Type B pancreatic cell (in vitro differentiated cells): ENCODE measurements around the gene LRRC7. TPM values are rescaled to one million over a fixed set of nuclear protein-coding genes. Genes with fewer than 3 reads are reported as not detected.

ENCODE experiments used
- DNase-seq: peaks from one replicate; pipeline ENCODE4 v3.0.0; 2021; ENCODE audit warnings: mixed read lengths; ENCODE audit not compliant: unreplicated experiment; ENCODE audit errors: extremely low spot score
- H3K27ac Mint-ChIP-seq: 2 replicates; pipeline ENCODE4 v1.8.0; 2021; ENCODE audit warnings: mild to moderate bottlenecking, mixed read lengths
- H3K27me3 Mint-ChIP-seq: 2 replicates; pipeline ENCODE4 v1.8.0; 2021; ENCODE audit warnings: mixed read lengths
- H3K36me3 Mint-ChIP-seq: 2 replicates; pipeline ENCODE4 v1.8.0; 2021; ENCODE audit warnings: mixed read lengths
- H3K4me1 Mint-ChIP-seq: one replicate; pipeline ENCODE4 v1.8.0; 2021; ENCODE audit warnings: mixed read lengths; ENCODE audit not compliant: unreplicated experiment
- H3K4me3 Mint-ChIP-seq: 2 replicates; pipeline ENCODE4 v1.8.0; 2021; ENCODE audit warnings: mild to moderate bottlenecking, mixed read lengths
- H3K9me3 Mint-ChIP-seq: 2 replicates; pipeline ENCODE4 v1.8.0; 2021; ENCODE audit warnings: mixed read lengths
- total RNA-seq: library from RNA; stranded (reverse); gene quantifications from 2 replicates; pipeline ENCODE4 v1.2.1, GENCODE V29; 2021; ENCODE audit warnings: low replicate concordance
- TF ChIP-seq, protein P1 (sequence below): fragments of 200-600 bp; sonication (generic); conservative IDR thresholded peaks from 2 replicates; pipeline ENCODE4 v1.5.0; 2021; ENCODE audit warnings: antibody characterized with exemption, mild to moderate bottlenecking

Gene LRRC7
- total RNA-seq, 1 donor from 2014 or later = 2.8 TPM

DNA sequence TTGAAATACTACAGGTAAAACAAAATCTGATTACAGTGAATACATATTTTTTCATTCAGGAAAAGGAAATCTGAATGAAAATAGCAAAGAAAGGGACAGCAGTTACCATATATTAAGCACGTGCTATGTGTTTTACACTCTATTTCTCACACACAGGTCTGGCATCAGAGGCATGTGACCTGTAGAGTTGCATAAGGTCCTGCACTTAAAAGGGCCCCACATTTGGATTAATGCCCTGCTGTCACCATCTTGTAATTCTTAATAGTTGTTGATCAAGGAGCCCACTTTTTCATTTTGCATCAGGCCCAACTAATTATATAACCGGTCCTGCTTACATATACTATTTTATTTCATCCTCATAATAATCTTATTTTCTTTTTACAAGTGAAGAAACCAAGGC, 511.8 kb downstream of the LRRC7 start:
- Mint-ChIP-seq H3K27ac (no peak overlapping the region), H3K4me1 (no peaks in the 10 kb centered on the region), H3K9me3 (no peaks in the 10 kb centered on the region), H3K27me3 (no peaks in the 10 kb centered on the region), H3K4me3 (no peak overlapping the region), H3K36me3 (no peaks in the 10 kb centered on the region)
- DNase-seq = no peak
- TF ChIP-seq, protein P1, sequence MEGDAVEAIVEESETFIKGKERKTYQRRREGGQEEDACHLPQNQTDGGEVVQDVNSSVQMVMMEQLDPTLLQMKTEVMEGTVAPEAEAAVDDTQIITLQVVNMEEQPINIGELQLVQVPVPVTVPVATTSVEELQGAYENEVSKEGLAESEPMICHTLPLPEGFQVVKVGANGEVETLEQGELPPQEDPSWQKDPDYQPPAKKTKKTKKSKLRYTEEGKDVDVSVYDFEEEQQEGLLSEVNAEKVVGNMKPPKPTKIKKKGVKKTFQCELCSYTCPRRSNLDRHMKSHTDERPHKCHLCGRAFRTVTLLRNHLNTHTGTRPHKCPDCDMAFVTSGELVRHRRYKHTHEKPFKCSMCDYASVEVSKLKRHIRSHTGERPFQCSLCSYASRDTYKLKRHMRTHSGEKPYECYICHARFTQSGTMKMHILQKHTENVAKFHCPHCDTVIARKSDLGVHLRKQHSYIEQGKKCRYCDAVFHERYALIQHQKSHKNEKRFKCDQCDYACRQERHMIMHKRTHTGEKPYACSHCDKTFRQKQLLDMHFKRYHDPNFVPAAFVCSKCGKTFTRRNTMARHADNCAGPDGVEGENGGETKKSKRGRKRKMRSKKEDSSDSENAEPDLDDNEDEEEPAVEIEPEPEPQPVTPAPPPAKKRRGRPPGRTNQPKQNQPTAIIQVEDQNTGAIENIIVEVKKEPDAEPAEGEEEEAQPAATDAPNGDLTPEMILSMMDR = no peak

DNA sequence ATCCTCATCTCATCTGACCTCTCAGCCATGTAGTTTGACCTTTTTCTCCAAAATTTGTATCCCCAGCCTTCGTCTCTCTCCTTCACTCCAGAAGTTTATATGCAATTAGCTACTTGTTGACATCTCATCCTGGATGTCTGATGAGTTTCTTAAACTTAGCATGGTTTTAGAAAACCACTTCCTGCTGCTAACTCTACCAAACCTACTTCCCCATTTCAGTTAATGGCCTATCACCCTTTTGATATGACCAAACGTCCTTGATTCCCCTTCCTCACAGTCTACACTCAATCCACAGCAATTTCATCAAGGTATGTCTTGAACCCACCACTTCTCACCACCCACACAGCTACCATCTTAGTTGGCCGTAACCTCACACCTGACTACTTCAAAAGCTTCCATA, 515.8 kb downstream of the LRRC7 start:
- no peak overlapping the region for H3K4me3 Mint-ChIP-seq
- TF ChIP-seq, protein P1 = no peak
- H3K4me1 Mint-ChIP-seq = no peaks in the 10 kb centered on the region
- no peak for DNase-seq
- H3K27me3 Mint-ChIP-seq = no peaks in the 10 kb centered on the region
- no peaks in the 10 kb centered on the region for H3K9me3 Mint-ChIP-seq
- no peak overlapping the region for H3K27ac Mint-ChIP-seq
- no peaks in the 10 kb centered on the region for H3K36me3 Mint-ChIP-seq

DNA sequence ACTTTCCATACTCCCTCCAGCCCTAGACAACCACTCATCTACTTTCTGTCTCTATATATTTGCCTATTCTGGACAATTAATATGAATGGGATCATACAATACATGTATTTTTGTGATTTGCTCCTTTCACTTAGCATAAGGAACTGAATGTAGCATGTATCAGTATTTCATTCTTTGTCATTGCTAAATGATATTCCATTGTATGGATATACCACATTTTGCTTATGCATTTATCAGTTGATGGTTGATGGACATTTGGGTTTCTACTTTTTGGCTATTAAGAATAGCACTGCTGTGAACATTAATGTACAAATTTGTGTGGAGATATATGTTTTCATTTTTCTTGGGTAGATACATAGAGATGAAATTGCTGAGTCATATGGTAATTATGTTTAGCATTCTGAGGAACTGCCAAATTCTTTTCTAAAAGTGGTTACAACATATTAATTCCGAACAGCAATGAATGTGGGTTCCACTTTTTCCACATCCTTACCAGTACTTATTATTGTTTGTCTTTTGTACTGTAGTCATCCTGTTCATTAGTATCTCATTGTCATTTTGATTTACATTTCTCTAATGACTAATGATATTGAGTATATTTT, 516.7 kb downstream of the LRRC7 start:
- DNase-seq = no peak
- Mint-ChIP-seq H3K9me3 (no peaks in the 10 kb centered on the region), H3K27ac (no peak overlapping the region), H3K4me3 (no peak overlapping the region), H3K4me1 (no peaks in the 10 kb centered on the region), H3K27me3 (no peaks in the 10 kb centered on the region), H3K36me3 (no peaks in the 10 kb centered on the region)
- TF ChIP-seq, protein P1 = no peak

DNA sequence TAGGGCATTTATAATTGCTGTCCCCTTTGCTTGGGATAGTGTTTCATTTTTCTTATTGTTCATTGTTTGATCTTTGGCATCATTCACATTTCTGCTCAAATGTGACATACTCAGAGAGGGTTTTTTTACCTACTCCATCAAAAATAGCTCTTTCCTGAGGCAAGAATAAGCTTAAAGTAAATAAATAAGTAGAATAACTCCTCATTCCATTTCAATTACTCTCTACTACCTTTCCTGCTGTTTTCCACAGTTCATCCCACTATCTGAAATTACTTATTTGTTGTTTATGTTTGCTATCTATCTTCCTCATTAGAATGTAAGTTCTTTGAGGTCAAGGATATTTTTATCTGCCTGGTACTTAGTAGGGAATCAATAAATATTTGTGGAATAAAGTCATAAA, 517.8 kb downstream of the LRRC7 start:
- H3K27me3 Mint-ChIP-seq = no peaks in the 10 kb centered on the region
- H3K4me3 Mint-ChIP-seq = no peak overlapping the region
- no peaks in the 10 kb centered on the region for H3K9me3 Mint-ChIP-seq
- H3K36me3 Mint-ChIP-seq = no peaks in the 10 kb centered on the region
- DNase-seq = no peak
- H3K27ac Mint-ChIP-seq = no peak overlapping the region
- TF ChIP-seq, protein P1 = no peak
- H3K4me1 Mint-ChIP-seq = no peaks in the 10 kb centered on the region

DNA sequence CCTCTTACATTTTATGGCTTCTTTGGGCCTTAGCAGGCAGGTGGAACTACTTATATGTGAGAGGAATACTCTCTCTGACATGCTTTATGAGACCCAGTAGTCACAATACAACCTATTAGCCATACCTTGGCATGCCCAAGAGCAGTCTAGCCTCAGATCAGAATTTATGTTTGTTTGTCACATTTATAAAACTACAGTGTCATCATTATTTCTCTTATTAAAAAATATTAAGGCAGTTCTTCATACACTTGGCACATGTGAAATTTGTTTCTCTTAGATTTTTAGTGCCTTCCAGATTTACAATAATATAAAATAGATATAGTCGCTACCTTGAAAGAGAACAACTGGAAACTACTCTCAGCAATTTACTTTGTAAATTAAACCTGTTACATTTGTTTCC, 519.2 kb downstream of the LRRC7 start:
- TF ChIP-seq, protein P1 = no peak
- no peak overlapping the region for H3K27ac Mint-ChIP-seq
- no peaks in the 10 kb centered on the region for H3K27me3 Mint-ChIP-seq
- no peaks in the 10 kb centered on the region for H3K9me3 Mint-ChIP-seq
- no peak for DNase-seq
- no peaks in the 10 kb centered on the region for H3K36me3 Mint-ChIP-seq
- no peaks in the 10 kb centered on the region for H3K4me1 Mint-ChIP-seq
- H3K4me3 Mint-ChIP-seq = no peak overlapping the region

DNA sequence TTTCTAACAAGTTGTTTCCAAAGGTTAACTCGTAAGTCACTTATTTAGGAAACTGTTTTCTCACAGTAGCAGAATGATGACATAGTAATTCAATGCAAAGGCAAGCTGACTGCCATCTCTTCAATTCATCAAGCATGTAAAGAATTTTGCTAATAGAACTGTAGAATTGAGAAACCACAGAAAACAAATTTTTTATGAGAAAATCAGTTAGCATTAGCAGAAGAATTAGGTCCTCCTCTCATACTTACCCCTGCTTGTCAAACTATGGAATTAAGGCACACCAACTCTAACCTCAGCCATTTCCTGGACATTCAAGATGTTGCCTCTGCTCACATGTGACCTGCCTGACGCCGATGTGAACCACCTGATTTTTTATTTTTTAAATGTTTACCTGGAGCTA, 522.4 kb downstream of the LRRC7 start:
- TF ChIP-seq, protein P1 = no peak
- DNase-seq = no peak

More for the DNA sequence above, 522.4 kb downstream of the LRRC7 start:
- Mint-ChIP-seq H3K9me3 (no peaks in the 10 kb centered on the region), H3K36me3 (no peaks in the 10 kb centered on the region), H3K27ac (no peak overlapping the region), H3K4me3 (no peak overlapping the region), H3K4me1 (no peaks in the 10 kb centered on the region), H3K27me3 (no peaks in the 10 kb centered on the region)
